HG02623 (cell line): Measurements from ENCODE around the gene DUSP5.

Experiments used
- ATAC-seq: cut with Tn5 transposase; IDR thresholded peaks from one replicate; pipeline ENCODE4 v1.9.1; 2021; ENCODE audit warnings: moderate library complexity; ENCODE audit not compliant: unreplicated experiment

Gene DUSP5

DNA sequence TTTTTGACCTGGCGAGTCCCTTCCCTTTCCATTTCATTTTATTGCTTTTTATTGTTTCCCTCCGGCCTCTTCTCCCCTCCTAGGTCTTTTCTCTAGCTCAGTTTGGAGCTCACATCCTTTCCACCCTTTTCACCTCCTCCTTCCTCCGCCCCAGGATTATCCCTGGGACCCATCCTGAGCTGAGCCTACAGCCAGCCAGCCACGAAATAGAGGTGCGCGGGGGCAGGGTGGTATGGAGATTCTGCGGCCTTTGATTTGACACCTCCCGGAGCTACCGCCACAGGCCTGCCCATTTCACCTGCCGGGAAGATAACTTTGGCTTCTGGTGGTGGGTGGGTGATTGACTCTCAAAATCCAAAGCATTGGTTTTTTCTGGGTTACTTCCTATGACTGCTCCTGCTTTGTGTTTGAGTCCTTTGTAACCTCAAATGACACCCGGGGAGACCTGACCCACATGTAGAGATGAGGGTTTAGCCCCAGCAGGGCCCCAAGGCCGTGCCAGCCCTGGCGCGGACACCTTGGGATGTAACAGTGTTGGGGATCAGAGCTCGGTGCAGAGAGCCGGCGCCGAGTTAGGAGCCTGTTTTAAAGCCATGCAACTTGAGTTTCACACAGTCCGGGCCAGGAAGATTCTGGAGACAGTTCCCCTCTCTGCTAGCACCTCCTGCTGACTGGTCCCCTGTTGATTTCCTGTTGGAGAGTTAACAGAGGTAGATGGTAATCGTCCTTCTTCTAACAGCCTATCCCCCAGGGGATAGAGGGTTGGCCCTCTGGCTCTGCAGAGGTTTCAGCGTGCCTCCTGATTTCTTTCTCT lies 1.5 kb downstream of the DUSP5 start:
- no peak for ATAC-seq

DNA sequence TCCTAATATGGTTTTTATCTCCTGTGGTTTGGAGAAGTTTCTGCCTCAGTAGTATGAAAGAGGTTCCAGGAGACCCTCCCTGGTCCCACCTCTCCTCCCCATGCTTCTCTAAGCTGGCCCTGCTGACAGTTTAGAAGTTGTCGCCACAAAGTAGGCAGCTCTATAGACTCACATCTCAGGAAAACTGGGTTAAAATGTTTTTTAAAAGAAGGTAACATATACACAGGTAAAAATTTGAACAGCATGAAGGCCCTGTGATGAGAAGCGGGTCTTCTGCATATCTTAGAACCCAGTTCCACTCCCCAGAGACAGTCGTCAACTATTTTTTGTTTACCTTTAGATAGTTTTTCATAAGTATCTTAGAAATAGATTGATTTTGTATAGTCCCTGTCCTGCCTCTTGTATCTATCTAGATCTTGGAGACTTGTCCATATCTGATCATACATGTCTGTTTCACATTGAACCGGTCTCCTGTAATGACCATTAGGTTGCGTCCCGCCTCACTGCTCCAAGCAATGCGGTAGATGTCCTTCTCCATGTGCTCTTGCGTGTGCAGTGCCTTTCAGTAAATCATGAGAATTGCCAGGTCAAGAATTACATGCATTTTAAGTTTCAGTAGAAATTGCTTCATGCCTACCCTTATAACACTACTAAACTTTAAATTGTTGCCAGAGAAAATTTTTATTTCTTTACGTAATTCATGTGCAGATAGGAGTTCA lies 2.2 kb downstream of the DUSP5 start:
- no peak for ATAC-seq

DNA sequence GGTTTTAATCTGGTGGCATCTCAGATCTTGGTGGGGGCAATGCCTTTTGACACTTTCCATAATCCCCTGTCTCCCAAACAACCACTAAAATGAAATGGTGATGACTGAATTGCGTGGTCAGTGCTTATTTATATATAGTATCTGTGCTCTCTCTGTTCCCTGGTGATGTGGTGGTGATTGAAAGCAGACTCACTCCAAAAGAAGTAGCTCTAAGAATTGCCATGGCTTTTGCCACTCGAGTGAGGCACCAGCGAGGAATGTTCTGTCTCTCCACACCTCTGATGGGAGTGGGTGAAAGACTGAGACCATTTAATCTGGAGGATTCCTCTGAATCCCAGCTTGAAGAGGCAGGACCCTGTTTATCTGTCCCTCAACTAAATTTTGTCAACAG lies 2.8 kb downstream of the DUSP5 start:
- ATAC-seq: no peak

DNA sequence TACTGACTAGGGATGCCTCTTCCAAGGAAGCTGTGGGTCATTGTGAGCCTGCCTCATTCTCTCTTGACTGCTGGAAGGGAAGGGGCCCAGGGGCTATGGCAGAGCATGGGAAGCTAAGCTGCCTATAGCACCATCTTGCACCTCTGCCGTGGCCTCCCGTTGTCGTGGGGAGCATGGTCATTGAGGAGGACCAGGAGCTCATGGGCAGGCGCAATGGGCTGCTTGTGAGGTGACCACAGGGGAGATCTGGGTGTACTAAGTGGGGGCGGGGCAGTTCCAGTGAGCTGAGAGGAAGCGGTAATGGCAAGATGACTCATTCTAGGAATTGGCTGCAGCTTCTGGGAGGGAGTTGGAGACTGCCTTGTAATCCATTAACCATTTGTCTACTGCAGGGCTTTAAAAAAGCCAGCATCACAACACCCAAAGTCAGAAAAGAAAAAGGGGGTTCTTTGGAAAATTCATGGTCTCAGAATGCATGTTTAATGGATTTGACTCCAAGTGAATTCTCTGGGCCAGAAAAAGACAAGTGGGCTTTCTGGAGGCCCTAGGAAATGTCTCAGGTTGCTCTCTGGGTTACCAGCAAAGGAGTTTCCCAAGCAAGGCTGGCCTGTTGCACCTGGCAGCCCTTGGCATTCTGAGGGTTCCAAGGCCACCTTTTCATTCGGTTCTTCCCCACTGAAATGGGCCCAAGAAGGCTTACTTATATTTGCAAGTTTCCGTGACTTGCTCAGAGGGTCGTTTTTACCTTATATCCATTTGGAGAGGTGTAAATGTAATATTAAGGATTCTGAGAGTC lies 3.6 kb downstream of the DUSP5 start:
- no peak for ATAC-seq

DNA sequence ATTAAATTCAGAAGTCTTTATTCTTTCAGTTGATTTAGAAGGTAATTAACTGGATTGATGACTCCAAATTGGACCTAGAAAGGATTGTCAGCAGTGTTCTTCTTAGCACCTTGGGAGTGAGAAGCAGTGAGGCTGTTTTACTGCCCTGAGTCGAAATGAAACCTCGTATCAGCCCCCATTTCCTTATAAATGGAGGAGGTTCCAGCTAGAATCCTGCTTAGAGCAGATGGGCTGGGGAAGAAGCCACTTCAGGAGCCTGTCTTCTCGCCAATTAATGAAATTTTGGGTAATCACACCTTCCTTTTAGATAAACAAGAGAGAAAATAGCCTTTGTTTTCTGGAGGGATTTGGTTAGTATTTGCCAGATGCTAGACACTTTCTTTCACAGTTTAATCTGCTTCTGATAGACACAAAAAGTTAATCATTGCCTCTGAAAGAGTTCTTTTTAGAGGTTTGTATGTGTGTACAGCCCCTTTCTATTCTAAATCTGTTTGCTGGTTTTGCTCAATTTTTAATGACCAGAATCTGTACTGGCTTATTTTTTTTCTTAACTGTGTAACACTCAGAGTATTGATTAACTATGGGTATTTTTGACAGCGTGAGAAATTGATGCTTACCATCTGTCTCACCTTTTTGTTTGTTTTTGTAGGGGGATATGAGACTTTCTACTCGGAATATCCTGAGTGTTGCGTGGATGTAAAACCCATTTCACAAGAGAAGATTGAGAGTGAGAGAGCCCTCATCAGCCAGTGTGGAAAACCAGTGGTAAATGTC lies 4.6 kb downstream of the DUSP5 start:
- no peak for ATAC-seq

DNA sequence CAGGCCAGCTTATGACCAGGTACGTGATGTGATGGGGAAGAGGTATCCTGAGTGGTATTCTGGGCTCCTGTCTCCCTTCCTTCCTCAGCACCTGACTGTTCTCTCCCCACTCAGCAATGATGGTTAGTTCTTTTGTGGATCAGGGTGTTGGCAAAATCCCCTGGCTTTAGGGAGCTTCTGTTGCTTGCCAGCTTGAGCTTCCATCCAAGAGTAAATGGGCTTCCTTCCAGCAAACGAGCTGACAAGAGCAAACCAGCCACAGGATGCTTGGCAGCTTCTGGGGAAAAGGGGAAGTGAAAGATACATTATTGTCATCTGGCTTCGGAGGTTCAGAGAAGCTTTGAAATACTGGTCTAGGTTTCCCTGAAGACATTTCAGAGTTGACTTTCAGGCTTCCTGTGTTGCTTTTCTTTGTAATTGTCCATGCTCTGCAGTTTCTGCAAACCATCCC lies 5.2 kb downstream of the DUSP5 start:
- ATAC-seq: peak; percentile 31

DNA sequence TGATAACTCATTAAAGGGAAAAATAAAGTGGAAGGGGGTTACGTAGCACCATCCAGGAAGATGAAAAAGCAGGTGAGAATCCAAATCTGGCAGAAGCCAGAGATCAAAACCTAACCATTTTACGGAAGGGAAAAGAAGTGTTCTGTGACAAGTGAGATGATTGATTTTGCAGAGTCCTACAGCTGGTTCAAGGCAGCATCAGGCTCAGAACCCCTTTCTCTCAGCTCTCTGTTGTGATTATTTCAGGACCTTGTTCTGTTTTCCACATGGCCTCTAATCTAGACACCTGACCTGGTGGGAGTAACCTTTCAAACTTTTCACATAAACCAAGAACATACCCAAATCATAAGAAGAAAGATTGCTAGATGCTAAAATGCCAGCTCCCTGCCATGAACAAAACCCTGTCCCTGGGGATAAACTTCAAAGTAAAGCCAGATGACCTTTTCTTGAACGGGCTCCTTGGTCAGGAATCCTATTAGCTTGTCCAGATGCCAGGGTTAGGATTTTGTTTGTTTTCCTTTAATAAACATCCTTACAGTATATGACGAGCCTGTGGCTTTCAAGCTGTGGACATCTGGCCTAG lies 5.9 kb downstream of the DUSP5 start:
- ATAC-seq: no peak

DNA sequence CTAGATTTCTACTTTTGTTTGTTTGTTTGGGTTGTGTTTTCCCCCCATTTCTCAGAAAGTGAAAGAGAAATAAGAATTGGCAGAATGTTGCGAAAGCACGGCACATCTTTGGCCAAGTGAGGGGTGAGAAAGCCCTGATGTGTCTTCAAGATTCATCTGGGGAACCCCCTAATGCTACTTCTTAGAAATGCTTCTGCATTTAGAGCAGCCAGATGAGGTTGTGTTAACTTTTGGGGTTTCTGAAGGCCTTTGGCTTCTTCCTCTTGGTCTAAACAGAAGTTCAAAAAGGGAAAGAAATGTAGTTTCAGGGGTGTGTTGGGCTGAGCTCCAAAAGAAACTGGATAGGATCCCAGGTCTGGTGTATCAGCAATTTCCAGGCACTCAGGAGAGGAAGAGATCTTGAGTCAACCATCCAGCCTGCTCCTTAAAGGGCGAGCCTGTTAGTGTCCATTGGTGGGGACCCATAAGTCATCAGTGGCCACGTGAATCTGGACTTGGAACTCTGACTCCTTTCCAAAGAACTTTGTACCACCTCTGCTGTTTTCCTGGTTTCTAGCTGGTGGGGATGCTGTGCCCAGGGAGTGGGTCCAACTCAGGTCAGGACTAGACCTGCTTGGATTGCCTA lies 6.5 kb downstream of the DUSP5 start:
- ATAC-seq: peak; percentile 64

DNA sequence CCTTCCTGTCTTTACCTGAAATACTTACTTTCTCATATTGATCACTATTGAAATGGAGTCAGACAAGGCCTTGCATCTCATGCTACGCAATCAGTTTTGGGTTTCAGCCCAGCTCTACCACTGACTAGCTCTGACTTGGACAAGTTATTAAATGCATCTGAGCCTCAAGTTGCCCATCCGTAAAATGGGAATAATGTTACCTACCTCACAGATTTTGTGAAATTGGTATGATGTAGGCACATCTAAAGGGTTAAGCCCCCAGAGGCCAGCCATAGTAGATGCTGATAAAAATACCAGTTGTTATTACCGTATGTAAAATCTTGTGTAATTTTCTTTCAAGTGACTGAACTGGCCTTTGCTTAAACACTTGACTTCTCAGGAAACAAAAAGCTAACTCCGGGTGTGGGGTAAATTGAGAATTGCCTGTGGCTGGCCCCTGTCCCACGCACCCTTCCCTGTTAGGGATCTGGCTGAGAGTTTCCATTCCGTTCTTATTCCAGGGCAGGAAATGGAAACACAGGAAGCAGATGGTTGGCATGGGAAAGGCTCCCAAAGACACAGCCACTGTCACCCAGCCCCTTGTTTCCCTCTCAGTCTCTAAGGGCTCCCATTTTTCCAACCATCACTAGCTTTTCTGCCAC lies 7.5 kb downstream of the DUSP5 start:
- no peak for ATAC-seq

DNA sequence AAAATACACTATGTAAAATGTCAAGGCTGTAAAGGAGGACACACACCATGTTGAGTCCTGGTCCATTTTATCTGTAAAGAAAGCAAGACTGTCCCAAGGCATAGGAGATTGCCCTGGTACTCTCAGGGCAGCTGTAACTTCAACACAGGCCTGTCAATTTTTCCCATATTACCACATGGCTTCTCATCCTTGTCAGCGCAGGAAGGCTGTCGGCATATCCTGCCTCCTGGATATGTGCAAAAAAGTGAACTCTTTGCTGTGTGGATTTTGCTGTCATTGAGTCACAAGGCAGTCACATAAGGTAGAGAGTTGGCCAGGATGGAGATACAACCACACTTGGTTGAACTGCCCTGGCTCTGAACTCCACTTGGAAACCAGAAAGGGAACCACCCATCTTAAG lies 8.7 kb downstream of the DUSP5 start:
- ATAC-seq: no peak

DNA sequence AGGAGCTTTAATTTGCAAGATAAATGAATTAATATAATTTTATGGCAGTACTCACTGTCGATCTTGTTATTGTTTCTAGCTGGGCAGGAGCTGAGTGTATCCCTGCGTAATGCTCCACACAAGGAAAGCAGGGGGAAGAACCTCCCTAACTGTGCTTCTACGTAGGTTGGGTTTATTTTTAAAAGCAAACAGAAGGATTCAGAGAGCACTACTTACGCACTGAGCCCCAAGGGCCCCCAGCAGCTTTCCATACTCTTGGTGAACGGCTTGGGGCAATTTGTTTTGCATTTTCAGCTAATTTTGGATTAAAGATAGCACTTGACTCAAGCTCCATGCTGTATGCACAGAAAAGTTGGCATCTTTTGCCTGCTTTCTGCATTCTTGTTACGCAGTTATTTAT lies 9.6 kb downstream of the DUSP5 start:
- ATAC-seq: no peak

DNA sequence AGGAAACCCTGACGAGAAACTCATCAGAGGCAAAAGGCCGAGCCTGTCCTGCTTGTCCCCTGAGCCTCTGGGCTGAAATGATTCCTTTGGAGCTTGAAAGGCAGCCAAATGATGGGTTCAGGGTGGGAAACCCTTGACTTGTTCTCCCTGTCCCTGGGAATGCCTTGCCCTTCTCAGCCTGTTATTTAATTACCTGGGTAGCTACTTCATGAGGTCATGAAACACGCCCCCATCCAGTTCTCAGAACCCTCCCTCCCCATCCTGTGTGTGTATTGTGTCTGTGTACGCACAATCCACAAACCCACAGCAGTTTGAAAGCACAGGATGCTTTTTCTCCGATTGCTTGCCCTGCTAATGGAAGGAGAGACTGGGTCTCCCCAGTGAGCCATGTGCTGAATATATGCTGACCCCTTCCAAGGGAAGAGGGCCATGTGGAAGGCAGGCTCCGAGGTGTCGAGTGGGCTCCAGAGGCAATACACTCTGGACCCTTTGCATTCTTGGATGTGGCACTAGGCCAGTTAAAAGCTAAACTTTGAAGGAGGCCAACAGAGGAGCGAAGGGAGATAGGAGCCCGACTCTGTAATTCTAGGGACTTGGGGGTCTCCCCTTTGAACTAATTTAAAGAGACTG lies 10.6 kb downstream of the DUSP5 start:
- ATAC-seq: no peak

DNA sequence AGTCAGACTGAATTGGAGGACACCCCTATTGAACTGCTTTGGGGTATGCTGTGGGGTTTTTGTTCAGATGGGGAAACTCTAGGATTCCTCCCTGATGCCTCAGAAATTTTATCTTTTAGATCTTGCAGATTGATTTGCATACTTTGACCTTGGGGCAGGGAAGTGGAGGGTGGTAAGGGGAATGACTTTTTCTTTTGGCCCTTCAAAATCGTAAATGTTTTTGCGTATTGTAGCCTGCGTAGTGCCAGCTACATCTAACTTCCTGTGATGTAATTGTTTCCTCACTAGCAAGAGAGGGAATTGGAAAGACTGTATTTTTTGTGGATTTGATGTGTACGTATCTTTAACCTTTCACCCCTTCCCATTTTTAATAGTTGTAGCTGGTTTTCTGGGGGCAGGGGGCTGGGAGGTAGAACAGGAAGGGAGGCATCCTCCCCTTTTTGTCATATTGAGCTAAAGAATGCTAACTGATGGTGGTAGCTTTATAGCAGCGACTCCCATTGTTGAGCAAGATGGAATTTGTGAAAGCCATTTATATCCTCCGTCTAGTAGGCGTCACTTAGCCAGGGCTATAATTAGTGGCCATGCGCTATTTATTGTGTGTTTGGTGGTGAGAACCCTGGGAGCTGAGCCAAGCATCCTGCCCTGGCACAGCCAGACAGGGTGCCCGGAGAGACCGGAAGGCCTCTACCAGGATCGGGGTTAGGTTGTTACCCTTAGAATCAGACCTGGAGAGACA lies 11.3 kb downstream of the DUSP5 start:
- ATAC-seq: no peak

DNA sequence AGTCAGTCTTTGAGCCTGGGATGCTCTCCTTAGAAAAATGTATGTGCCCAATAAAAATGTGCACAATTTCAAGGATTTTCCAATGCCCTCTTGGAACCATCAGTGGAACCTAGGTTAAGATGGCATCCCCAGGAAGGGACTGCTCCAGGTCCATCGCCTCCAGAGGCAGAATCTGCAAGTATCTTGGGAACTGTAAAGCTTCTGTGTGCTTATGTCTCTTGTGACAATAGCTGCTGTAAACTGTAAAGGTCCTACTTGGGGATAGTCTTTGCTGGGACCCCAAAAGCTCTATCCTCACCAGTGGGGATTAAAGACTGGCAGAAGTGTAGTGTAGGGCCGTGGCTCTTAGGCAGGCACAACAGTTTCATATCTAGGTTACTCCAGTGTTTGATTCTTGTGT lies 11.9 kb downstream of the DUSP5 start:
- ATAC-seq: no peak

DNA sequence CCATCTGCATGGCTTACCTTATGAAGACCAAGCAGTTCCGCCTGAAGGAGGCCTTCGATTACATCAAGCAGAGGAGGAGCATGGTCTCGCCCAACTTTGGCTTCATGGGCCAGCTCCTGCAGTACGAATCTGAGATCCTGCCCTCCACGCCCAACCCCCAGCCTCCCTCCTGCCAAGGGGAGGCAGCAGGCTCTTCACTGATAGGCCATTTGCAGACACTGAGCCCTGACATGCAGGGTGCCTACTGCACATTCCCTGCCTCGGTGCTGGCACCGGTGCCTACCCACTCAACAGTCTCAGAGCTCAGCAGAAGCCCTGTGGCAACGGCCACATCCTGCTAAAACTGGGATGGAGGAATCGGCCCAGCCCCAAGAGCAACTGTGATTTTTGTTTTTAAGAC lies 12.4 kb downstream of the DUSP5 start:
- ATAC-seq: no peak

DNA sequence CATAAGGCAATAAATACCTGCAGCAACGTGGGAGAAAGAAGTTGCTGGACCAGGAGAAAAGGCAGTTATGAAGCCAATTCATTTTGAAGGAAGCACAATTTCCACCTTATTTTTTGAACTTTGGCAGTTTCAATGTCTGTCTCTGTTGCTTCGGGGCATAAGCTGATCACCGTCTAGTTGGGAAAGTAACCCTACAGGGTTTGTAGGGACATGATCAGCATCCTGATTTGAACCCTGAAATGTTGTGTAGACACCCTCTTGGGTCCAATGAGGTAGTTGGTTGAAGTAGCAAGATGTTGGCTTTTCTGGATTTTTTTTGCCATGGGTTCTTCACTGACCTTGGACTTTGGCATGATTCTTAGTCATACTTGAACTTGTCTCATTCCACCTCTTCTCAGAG lies 13.0 kb downstream of the DUSP5 start:
- ATAC-seq: no peak

DNA sequence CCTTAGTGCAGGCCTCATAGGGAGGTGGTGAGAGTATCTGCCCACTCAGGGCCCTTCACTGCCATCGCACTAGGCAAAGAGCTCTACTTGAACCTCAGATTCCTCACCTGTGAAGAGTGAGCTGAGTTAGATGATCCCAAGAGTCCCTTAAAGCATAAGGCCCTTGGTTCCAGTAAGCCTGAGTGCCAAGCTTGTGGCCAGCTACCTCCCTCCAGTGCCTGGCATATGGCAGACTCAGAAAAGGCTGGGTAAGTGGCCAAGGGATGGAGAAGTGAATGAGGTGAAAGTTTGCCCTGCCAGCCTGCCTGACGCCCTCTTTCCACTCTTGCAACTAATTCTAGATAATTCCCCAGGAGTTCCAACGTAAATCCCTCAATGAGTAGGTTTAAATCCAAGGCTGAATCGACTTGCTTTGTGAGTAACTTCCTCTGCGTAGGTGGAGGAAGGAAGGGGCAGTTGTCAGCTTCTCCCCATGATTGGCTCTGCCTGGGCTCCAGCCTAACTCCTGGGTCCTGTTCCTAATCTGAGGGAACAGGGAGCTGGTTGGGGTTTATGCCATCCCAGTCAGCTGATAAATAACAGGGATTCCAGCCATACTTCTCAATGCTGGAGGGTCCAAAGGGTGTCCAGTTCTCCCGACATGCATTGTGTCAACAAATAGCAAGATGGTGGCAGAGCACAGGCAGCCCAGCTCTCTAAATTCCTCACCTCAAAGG lies 14.2 kb downstream of the DUSP5 start:
- ATAC-seq: no peak
